ENCODE measurements around the gene RAD51AP2. TPM values are rescaled to one million over a fixed set of nuclear protein-coding genes. Genes with fewer than 3 reads are reported as not detected.
"Not testable (repeated sequence)": the region's sequence is repeated elsewhere in the genome, so short reads cannot be mapped to it uniquely, and the experiment has no call there.

The RAD51AP2 gene
- not detected for total RNA-seq (2013)
- polyA plus RNA-seq (not detected), polyA minus RNA-seq (not detected in 2 replicates), total RNA-seq (0 to 1.7 (median 0) reads per million in 11 experiments)

GRCh38 chr2:17518212-17519154, at the start of gene RAD51AP2:
Gene RAD51AP2 (minus strand): TSS chr2:17518440. CDS start chr2:17518415, 25 bp downstream.
- 5% methylated on average over 17 of the region's 38 CpGs for WGBS (ENCODE audit: insufficient coverage)
- TF ChIP-seq CTCF (IDR thresholded peaks at IDR 0.05) = no peak
- Mint-ChIP-seq H3K9me3 (peaks cover 0 to 6% (median 0%) of the 10 kb centered on the region in 7 donors), H3K36me3 (no peaks in the 10 kb centered on the region), H3K27me3 (ENCODE audit: low read depth in 3 of 3) (peaks cover 24 to 32% (median 31%) of the 10 kb centered on the region in 3 donors), H3K4me3 (peak within 1 kb of the TSS in 1 of 2 donors; percentile 69), H3K27ac (no peak within 1 kb of the TSS), H3K4me1 (peaks cover 3% of the 10 kb centered on the region)
- Histone ChIP-seq H3K4me2 (replicated peaks; ENCODE audit: extremely low read depth, low read length, poor library complexity, severe bottlenecking) (no peak within 1 kb of the TSS), H3K9me3 (replicated peaks in 1 of 2; ENCODE audit: control insufficient read depth in 1 of 2, insufficient read depth in 1 of 2, low read length in 2 of 2) (no peaks in the 10 kb centered on the region), H2AFZ (ENCODE audit: insufficient read depth, low read depth, low read length, poor library complexity, severe bottlenecking) (no peak within 1 kb of the TSS), H3K9ac (ENCODE audit: insufficient read depth, low read length, poor library complexity, severe bottlenecking) (no peak within 1 kb of the TSS), H3K27ac (ENCODE audit: low read depth in 1 of 2, low read length in 2 of 2) (no peak within 1 kb of the TSS), H4K20me1 (ENCODE audit: insufficient read depth, low read length) (no peaks in the 10 kb centered on the region), H3K79me2 (ENCODE audit: insufficient read depth, low read length) (no peaks in the 10 kb centered on the region), H3K27me3 (ENCODE audit: control insufficient read depth in 2 of 2, insufficient read depth in 2 of 2, low read length in 2 of 2) (peaks cover 24 to 39% of the 10 kb centered on the region in 2 donors), H3K4me3 (replicated peaks in 1 of 3; ENCODE audit: low read depth in 2 of 3, low read length in 3 of 3) (no peak within 1 kb of the TSS), H3K36me3 (replicated peaks in 1 of 2; ENCODE audit: control insufficient read depth in 1 of 2, insufficient read depth in 2 of 2, low read length in 2 of 2) (no peaks in the 10 kb centered on the region), H3K4me1 (ENCODE audit: control insufficient read depth in 1 of 2, insufficient read depth in 2 of 2, low read length in 2 of 2) (no peaks in the 10 kb centered on the region)
- intact Hi-C loops (cut with micrococcal nuclease) = no loop called here
- no peak for DNase-seq

DNA sequence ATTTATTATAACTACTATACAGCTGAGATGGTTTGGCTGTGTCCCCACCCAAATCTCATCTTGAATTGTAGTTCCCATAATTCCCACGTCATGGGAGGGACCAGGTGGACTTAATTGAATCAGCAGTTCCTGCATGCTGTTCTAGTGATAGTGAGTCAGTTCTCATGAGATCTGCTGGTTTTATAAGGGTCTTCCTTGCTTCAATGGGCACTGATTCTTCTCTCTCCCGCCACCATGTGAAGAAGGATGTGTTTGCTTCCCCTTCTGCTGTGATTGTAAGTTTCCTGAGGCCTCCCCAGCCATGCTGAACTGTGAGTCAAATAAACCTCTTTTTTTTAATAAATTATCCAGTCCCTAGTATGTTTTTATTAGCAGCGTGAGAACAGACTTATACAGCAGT, 47.5 kb upstream of the RAD51AP2 start:
- H2AFZ ChIP-seq (ENCODE audit: insufficient read depth, low read depth, low read length, poor library complexity, severe bottlenecking); H3K79me2 ChIP-seq (ENCODE audit: insufficient read depth, low read length); H3K9ac ChIP-seq (ENCODE audit: insufficient read depth, low read length, poor library complexity, severe bottlenecking); H3K27me3 Mint-ChIP-seq (ENCODE audit: low read depth in 3 of 3); H3K27ac ChIP-seq (ENCODE audit: low read depth in 1 of 2, low read length in 2 of 2); H3K4me2 ChIP-seq (replicated peaks; ENCODE audit: extremely low read depth, low read length, poor library complexity, severe bottlenecking); H4K20me1 ChIP-seq (ENCODE audit: insufficient read depth, low read length); H3K27ac Mint-ChIP-seq; H3K4me3 ChIP-seq (replicated peaks in 1 of 3; ENCODE audit: low read depth in 2 of 3, low read length in 3 of 3); DNase-seq; H3K9me3 ChIP-seq (replicated peaks in 1 of 2; ENCODE audit: control insufficient read depth in 1 of 2, insufficient read depth in 1 of 2, low read length in 2 of 2); H3K4me1 Mint-ChIP-seq; H3K36me3 ChIP-seq (replicated peaks in 1 of 2; ENCODE audit: control insufficient read depth in 1 of 2, insufficient read depth in 2 of 2, low read length in 2 of 2); H3K36me3 Mint-ChIP-seq; H3K9me3 Mint-ChIP-seq; H3K4me3 Mint-ChIP-seq; intact Hi-C loops (cut with micrococcal nuclease); H3K27me3 ChIP-seq (ENCODE audit: control insufficient read depth in 2 of 2, insufficient read depth in 2 of 2, low read length in 2 of 2); H3K4me1 ChIP-seq (ENCODE audit: control insufficient read depth in 1 of 2, insufficient read depth in 2 of 2, low read length in 2 of 2): not testable (repeated sequence)
- no CpG with 5 or more reads among the region's 3 CpGs for WGBS (ENCODE audit: insufficient coverage)

Data from CD14-positive monocyte (primary cell).